Liver (tissue), 9 donors: ENCODE results near the gene RBM38. TPM values are rescaled to one million over a fixed set of nuclear protein-coding genes. Genes with fewer than 3 reads are reported as not detected.

Experiments
- DNase-seq: peaks from one replicate; pipeline ENCODE4 v3.0.0-alpha.2; 2017; ENCODE audit warnings: low spot score
- H3K27ac ChIP-seq, 2 donors: one replicate each; pipeline ENCODE4 v1.7.0; 2013; ENCODE audit warnings: inconsistent platforms in 2 of 2, low read length in 2 of 2, control low read depth in 1 of 2, low read depth in 1 of 2, mild to moderate bottlenecking in 1 of 2
- H3K27me3 ChIP-seq, 4 donors: one replicate each; pipeline versions ENCODE4 v1.6.1 to v1.7.0; 2013; ENCODE audit warnings: low read length in 3 of 4, inconsistent platforms in 1 of 4, mild to moderate bottlenecking in 1 of 4, moderate library complexity in 1 of 4; ENCODE audit not compliant: control insufficient read depth in 4 of 4, insufficient read depth in 4 of 4
- H3K36me3 ChIP-seq, 4 donors: one replicate each; pipeline versions ENCODE4 v1.6.1 to v1.7.0; 2013; ENCODE audit warnings: low read length in 3 of 4, mild to moderate bottlenecking in 3 of 4, low read depth in 1 of 4, moderate library complexity in 1 of 4; ENCODE audit not compliant: control insufficient read depth in 4 of 4, insufficient read depth in 3 of 4
- H3K4me1 ChIP-seq, 4 donors: one replicate each; pipeline versions ENCODE4 v1.6.1 to v1.7.0; 2013; ENCODE audit warnings: low read length in 3 of 4, mild to moderate bottlenecking in 3 of 4, moderate library complexity in 1 of 4; ENCODE audit not compliant: control insufficient read depth in 4 of 4, insufficient read depth in 4 of 4
- H3K4me3 ChIP-seq, 3 donors: one replicate each; pipeline versions ENCODE4 v1.6.1 to v1.7.0; 2013; ENCODE audit warnings: low read length in 3 of 3, control low read depth in 1 of 3, low read depth in 1 of 3, mild to moderate bottlenecking in 1 of 3
- H3K9ac ChIP-seq, 2 donors: one replicate each; pipeline ENCODE4 v1.7.0; 2013; ENCODE audit warnings: low read length in 2 of 2, mild to moderate bottlenecking in 2 of 2, moderate library complexity in 2 of 2, control low read depth in 1 of 2, low read depth in 1 of 2
- H3K9me3 ChIP-seq, 4 donors: one replicate each; pipeline versions ENCODE4 v1.6.1 to v1.7.0; 2013; ENCODE audit warnings: low read length in 3 of 4; ENCODE audit not compliant: control insufficient read depth in 4 of 4
- EGR1 ChIP-seq, 2 donors: IDR thresholded peaks; 2 replicates each; pipeline ENCODE4 v1.6.1; 2016 to 2018; ENCODE audit warnings: antibody characterized with exemption in 2 of 2, low read depth in 2 of 2
- FOXA1 ChIP-seq: IDR thresholded peaks from 2 replicates; pipeline ENCODE4 v1.6.1; 2016; ENCODE audit warnings: antibody characterized with exemption
- FOXA2 ChIP-seq: IDR thresholded peaks from 2 replicates; pipeline ENCODE4 v1.6.1; 2016; ENCODE audit warnings: antibody characterized with exemption
- GABPA ChIP-seq, 2 donors: IDR thresholded peaks in 1 of 2; conservative IDR thresholded peaks in 1 of 2; 2 replicates each; pipeline ENCODE4 v1.6.1; 2016; ENCODE audit warnings: antibody characterized with exemption in 2 of 2, mild to moderate bottlenecking in 1 of 2, moderate library complexity in 1 of 2
- HNF4A ChIP-seq, 2 donors: conservative IDR thresholded peaks; 2 replicates each; pipeline ENCODE4 v1.6.1; 2016; ENCODE audit warnings: antibody characterized with exemption in 2 of 2, mild to moderate bottlenecking in 2 of 2
- HNF4G ChIP-seq: IDR thresholded peaks from 2 replicates; pipeline ENCODE4 v1.6.1; 2016; ENCODE audit warnings: antibody characterized with exemption
- JUND ChIP-seq, 2 donors: IDR thresholded peaks; 2 replicates each; pipeline ENCODE4 v1.6.1; 2016; ENCODE audit warnings: antibody characterized with exemption in 2 of 2
- NR2F2 ChIP-seq: IDR thresholded peaks from 2 replicates; pipeline ENCODE4 v1.6.1; 2016; ENCODE audit warnings: antibody characterized with exemption
- RAD21 ChIP-seq, 2 donors: IDR thresholded peaks; 2 replicates each; pipeline ENCODE4 v1.6.1; 2016; ENCODE audit warnings: antibody characterized with exemption in 2 of 2, mild to moderate bottlenecking in 2 of 2
- REST ChIP-seq: IDR thresholded peaks from 2 replicates; pipeline ENCODE4 v1.6.1; 2016; ENCODE audit warnings: antibody characterized with exemption, mild to moderate bottlenecking
- RXRA ChIP-seq, 2 donors: IDR thresholded peaks; 2 replicates each; pipeline ENCODE4 v1.6.1; 2017 to 2018; ENCODE audit warnings: antibody characterized with exemption in 2 of 2, mild to moderate bottlenecking in 1 of 2
- SP1 ChIP-seq: IDR thresholded peaks from 2 replicates; pipeline ENCODE4 v1.6.1; 2018; ENCODE audit warnings: antibody characterized with exemption, mild to moderate bottlenecking
- TAF1 ChIP-seq: conservative IDR thresholded peaks from 2 replicates; pipeline ENCODE4 v1.6.1; 2016; ENCODE audit warnings: antibody characterized with exemption, mild to moderate bottlenecking
- YY1 ChIP-seq: IDR thresholded peaks from 2 replicates; pipeline ENCODE4 v1.6.1; 2016; ENCODE audit warnings: antibody characterized with exemption, mild to moderate bottlenecking
- WGBS: extraction: QIAGEN DNeasy Blood & Tissue Kit; methylation state at CpG from one replicate; pipeline ENCODE4 v1.1.7; 2013; 5-methylcytosine and 5-hydroxymethylcytosine counted together
- polyA plus RNA-seq, 2 donors: library from polyadenylated mRNA; stranded (reverse) in 1 of 2; unstranded in 1 of 2; fragments of 200-250 nt in 1 of 2; fragments of >200 nt in 1 of 2; fragmentation: Nextera tagmentation in 1 of 2; extraction: Ambion mirVana in 1 of 2; gene quantifications; one replicate each; pipeline versions ENCODE4 v1.2.1 to v1.2.3, GENCODE V29; 2013 to 2015
- total RNA-seq, 2 donors: library from RNA; depleted of rRNA; stranded (reverse); fragments of >200 nt; gene quantifications; one replicate each; pipeline ENCODE4 v1.2.3, GENCODE V29; 2014
- TF ChIP-seq, protein P1 (sequence below): IDR thresholded peaks from 2 replicates; pipeline ENCODE4 v1.6.1; 2016; ENCODE audit warnings: antibody characterized with exemption
- TF ChIP-seq, protein P2 (sequence below): fragments of 150-350 bp; IDR thresholded peaks from 2 replicates; pipeline ENCODE4 v1.5.1; 2017; ENCODE audit warnings: improper control_type of control experiment, low read depth, low read length; ENCODE audit not compliant: missing input control
- TF ChIP-seq, protein P3 (sequence below): IDR thresholded peaks from 2 replicates; pipeline ENCODE4 v1.6.1; 2016; ENCODE audit warnings: antibody characterized with exemption
- TF ChIP-seq, protein P4 (sequence below): IDR thresholded peaks from 2 replicates; pipeline ENCODE4 v1.6.1; 2016; ENCODE audit warnings: antibody characterized with exemption
- donor health status: healthy.
- donor health status: healthy.
- donor health status: healthy.
- donor health status: healthy.
- donor health status: healthy.

The RBM38 gene
- total and polyA plus RNA-seq, 4 donors = 1.4 to 258 (median 6.0) TPM

- Histone ChIP-seq H3K9ac (no peak overlapping the region), H3K27ac (no peak overlapping the region), H3K27me3 (no peaks in the 10 kb centered on the region), H3K36me3 (peaks cover 5 to 29% (median 8%) of the 10 kb centered on the region in 4 donors), H3K9me3 (no peaks in the 10 kb centered on the region), H3K4me1 (no peaks in the 10 kb centered on the region), H3K4me3 (no peak overlapping the region)
- WGBS = 93% methylated on average over 18 of the region's 18 CpGs
- DNase-seq = no peak
- no peak for TF ChIP-seq HNF4G
- TF ChIP-seq NR2F2 = no peak
- TF ChIP-seq SP1 = no peak
- no peak for TF ChIP-seq YY1
- no peak for TF ChIP-seq GABPA (IDR thresholded peaks at IDR 0.05 in 1 of 2, conservative IDR thresholded peaks at IDR 0.05 in 1 of 2)
- no peak for TF ChIP-seq RXRA (IDR thresholded peaks at IDR 0.05)
- TF ChIP-seq FOXA2 = no peak
- no peak for TF ChIP-seq FOXA1
- TF ChIP-seq, protein P1, sequence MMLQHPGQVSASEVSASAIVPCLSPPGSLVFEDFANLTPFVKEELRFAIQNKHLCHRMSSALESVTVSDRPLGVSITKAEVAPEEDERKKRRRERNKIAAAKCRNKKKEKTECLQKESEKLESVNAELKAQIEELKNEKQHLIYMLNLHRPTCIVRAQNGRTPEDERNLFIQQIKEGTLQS = no peak
- TF ChIP-seq RAD21 (IDR thresholded peaks at IDR 0.05) = no peak
- TF ChIP-seq, protein P2, sequence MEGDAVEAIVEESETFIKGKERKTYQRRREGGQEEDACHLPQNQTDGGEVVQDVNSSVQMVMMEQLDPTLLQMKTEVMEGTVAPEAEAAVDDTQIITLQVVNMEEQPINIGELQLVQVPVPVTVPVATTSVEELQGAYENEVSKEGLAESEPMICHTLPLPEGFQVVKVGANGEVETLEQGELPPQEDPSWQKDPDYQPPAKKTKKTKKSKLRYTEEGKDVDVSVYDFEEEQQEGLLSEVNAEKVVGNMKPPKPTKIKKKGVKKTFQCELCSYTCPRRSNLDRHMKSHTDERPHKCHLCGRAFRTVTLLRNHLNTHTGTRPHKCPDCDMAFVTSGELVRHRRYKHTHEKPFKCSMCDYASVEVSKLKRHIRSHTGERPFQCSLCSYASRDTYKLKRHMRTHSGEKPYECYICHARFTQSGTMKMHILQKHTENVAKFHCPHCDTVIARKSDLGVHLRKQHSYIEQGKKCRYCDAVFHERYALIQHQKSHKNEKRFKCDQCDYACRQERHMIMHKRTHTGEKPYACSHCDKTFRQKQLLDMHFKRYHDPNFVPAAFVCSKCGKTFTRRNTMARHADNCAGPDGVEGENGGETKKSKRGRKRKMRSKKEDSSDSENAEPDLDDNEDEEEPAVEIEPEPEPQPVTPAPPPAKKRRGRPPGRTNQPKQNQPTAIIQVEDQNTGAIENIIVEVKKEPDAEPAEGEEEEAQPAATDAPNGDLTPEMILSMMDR = no peak
- TF ChIP-seq JUND (IDR thresholded peaks at IDR 0.05) = no peak
- TF ChIP-seq, protein P3, sequence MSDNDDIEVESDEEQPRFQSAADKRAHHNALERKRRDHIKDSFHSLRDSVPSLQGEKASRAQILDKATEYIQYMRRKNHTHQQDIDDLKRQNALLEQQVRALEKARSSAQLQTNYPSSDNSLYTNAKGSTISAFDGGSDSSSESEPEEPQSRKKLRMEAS = no peak
- no peak for TF ChIP-seq HNF4A (conservative IDR thresholded peaks at IDR 0.05)
- TF ChIP-seq EGR1 (IDR thresholded peaks at IDR 0.05; ENCODE audit: low read depth in 2 of 2) = no peak
- no peak for TF ChIP-seq TAF1
- TF ChIP-seq, protein P4, sequence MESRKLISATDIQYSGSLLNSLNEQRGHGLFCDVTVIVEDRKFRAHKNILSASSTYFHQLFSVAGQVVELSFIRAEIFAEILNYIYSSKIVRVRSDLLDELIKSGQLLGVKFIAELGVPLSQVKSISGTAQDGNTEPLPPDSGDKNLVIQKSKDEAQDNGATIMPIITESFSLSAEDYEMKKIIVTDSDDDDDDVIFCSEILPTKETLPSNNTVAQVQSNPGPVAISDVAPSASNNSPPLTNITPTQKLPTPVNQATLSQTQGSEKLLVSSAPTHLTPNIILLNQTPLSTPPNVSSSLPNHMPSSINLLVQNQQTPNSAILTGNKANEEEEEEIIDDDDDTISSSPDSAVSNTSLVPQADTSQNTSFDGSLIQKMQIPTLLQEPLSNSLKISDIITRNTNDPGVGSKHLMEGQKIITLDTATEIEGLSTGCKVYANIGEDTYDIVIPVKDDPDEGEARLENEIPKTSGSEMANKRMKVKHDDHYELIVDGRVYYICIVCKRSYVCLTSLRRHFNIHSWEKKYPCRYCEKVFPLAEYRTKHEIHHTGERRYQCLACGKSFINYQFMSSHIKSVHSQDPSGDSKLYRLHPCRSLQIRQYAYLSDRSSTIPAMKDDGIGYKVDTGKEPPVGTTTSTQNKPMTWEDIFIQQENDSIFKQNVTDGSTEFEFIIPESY = no peak
- no peak for TF ChIP-seq REST
Observed at GRCh38 chr20:57405236-57406016, 14.2 kb downstream of the RBM38 start.
